Upper lobe of right lung (tissue), 1 donor: ENCODE data around the gene ALOX5. TPM values are rescaled to one million over a fixed set of nuclear protein-coding genes. Genes with fewer than 3 reads are reported as not detected.
A peak's percentile ranks its signal among the peaks of the same experiment; 100 is the strongest.

Experiments used
- ATAC-seq: fragments of 200-7000 bp; cut with Tn5 transposase; one replicate; pipeline ENCODE4 v1.9.1; 2020; ENCODE audit warnings: mild to moderate bottlenecking, moderate library complexity
- DNase-seq: peaks from one replicate; pipeline ENCODE4 v3.0.0-alpha.2; 2020
- H3K27ac ChIP-seq: fragments of 200-600 bp; one replicate; pipeline ENCODE4 v1.8.0; 2022
- H3K27me3 ChIP-seq: fragments of 200-600 bp; one replicate; pipeline ENCODE4 v1.8.0; 2022; ENCODE audit warnings: mild to moderate bottlenecking
- H3K36me3 ChIP-seq: fragments of 200-600 bp; one replicate; pipeline ENCODE4 v1.8.0; 2022
- H3K4me1 ChIP-seq: fragments of 200-600 bp; one replicate; pipeline ENCODE4 v1.8.0; 2022
- H3K4me3 ChIP-seq: fragments of 200-600 bp; one replicate; pipeline ENCODE4 v1.8.0; 2022; ENCODE audit warnings: mild to moderate bottlenecking
- H3K9me3 ChIP-seq: fragments of 200-600 bp; one replicate; pipeline ENCODE4 v1.8.0; 2022
- intact Hi-C: fragments of 100-400 bp; cut with DNase I; formaldehyde crosslinking; loops from one replicate; pipeline ENCODE4 v1.11.0; 2022
- total RNA-seq: library from RNA; stranded (reverse); fragmentation: NEBNext Ultra II Directional; extraction: Animal tissue kit (Norgen Biotek cat#: 25700); gene quantifications from one replicate; pipeline ENCODE4 v1.2.1, GENCODE V29; 2021
- TF ChIP-seq, protein P1 (sequence below): fragments of 200-600 bp; IDR thresholded peaks from one replicate; pipeline ENCODE4 v1.8.0; 2022; ENCODE audit warnings: antibody characterized with exemption
- donor health status: DM: no; HTN: yes; CAD: no; lungs with severe emphysema.

ALOX5 gene
- total RNA-seq, 1 donor from 2014 or later, result 128 TPM

DNA sequence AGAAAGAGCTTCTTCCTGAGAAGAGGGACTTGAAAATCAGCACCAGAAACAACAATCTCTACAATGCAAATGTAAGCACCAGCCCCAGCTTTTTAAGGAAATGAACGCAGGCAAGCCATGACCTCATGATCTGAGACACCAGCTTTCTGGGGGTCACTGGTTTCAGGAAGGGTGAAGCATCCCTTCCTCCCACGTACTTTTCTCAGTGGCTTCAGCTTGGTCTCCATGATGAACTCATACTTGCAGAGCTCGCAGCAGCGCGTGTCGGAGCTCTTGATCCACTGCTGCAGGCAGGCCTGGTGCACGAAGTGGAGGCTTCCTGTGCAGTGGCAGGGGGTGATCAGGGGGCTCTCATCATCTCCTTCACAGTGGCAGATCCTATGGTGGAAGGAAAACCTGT is 87.0 kb downstream of the ALOX5 start:
- peaks cover 36% of the 10 kb centered on the region for H3K36me3 ChIP-seq
- no peak for DNase-seq
- intact Hi-C loops, result no loop called here
- peak; percentile 64 for ATAC-seq
- TF ChIP-seq, protein P1, sequence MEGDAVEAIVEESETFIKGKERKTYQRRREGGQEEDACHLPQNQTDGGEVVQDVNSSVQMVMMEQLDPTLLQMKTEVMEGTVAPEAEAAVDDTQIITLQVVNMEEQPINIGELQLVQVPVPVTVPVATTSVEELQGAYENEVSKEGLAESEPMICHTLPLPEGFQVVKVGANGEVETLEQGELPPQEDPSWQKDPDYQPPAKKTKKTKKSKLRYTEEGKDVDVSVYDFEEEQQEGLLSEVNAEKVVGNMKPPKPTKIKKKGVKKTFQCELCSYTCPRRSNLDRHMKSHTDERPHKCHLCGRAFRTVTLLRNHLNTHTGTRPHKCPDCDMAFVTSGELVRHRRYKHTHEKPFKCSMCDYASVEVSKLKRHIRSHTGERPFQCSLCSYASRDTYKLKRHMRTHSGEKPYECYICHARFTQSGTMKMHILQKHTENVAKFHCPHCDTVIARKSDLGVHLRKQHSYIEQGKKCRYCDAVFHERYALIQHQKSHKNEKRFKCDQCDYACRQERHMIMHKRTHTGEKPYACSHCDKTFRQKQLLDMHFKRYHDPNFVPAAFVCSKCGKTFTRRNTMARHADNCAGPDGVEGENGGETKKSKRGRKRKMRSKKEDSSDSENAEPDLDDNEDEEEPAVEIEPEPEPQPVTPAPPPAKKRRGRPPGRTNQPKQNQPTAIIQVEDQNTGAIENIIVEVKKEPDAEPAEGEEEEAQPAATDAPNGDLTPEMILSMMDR, result no peak
- no peaks in the 10 kb centered on the region for H3K27me3 ChIP-seq
- H3K27ac ChIP-seq, result no peak overlapping the region
- H3K4me3 ChIP-seq, result no peak overlapping the region
- peaks cover 8% of the 10 kb centered on the region for H3K4me1 ChIP-seq
- no peaks in the 10 kb centered on the region for H3K9me3 ChIP-seq

DNA sequence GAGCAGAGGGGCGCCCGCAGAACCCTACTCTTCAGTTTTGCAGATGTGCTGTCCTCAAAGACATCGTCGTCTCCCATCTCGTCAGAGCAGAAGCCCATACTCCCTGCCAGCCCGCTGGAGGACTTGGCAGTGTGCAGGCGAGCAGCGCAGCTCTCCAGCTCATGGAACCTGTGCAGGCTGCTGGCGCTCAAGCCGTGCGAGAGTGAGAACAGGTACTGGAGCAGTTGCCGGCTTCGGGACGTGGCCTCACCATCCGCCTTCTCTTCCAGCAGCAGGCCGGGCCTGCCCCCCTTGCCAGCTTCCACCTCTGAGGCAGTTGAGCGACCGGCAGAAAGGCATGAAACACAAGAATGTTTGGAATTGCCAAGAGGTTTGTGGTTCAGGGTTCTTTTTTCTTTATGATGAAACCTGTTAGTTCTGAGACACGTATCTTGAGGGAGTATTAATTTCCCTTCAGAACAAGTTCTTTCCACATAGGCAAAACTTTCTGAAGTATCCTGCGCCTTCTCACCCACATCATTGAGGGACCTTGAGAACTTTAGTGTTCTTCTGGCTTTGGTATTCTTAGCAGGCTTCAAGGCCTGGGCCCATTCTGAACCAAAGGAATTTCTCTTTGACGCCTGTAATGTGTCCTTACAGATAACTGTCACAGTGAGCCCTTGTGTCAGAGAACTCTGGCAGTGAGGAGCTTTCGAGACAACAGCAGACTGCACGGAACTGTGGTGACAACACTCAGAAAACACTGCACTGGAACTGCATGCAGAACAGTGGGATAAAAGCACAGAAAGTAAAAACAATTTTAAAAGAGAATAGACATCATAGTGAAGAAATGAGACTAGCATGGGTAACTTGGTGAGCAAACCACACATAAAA is 89.5 kb downstream of the ALOX5 start:
- peak overlapping the region; percentile 5 for H3K27ac ChIP-seq
- H3K36me3 ChIP-seq, result peaks cover 20% of the 10 kb centered on the region
- ATAC-seq (peak; percentile 19), DNase-seq (no peak)
- intact Hi-C loops, result no loop called here
- H3K4me3 ChIP-seq, result no peak overlapping the region
- TF ChIP-seq, protein P1, result no peak
- H3K9me3 ChIP-seq, result no peaks in the 10 kb centered on the region
- peaks cover 8% of the 10 kb centered on the region for H3K4me1 ChIP-seq
- no peaks in the 10 kb centered on the region for H3K27me3 ChIP-seq

DNA sequence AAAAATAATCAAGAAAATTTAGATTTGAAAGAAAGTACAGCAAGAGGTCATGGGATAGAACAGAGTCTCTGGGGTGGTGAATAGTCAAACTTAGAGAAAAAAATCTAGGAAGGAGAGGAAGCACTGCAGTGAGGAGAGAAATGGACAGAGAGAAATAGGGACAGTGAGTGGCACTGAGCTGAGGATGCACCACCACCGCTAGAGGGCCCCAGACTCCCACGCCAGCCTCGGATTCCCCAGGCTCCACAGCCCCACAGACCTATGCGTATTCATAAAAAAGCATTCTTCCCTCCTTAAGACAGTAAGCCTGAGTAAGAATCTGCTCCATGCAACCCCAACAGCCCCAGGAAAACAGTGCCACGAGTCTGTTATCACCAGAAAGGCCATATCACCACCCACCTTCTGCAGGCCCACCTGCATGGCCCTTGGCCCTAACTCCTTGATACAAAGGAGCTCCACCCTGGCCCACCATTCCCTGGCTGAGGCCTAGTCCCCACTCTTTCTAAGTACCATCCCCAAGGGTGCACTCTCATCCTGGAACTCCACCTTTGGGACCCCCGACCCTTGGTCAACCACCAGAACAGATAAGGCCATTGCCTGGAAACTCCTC is 91.0 kb downstream of the ALOX5 start:
- H3K36me3 ChIP-seq, result peaks cover 8% of the 10 kb centered on the region
- no peaks in the 10 kb centered on the region for H3K9me3 ChIP-seq
- TF ChIP-seq, protein P1, result peak; percentile 89
- peak; percentile 92 for ATAC-seq
- peak; percentile 84 for DNase-seq
- H3K4me1 ChIP-seq, result peaks cover 6% of the 10 kb centered on the region
- intact Hi-C loops, result no loop called here
- no peak overlapping the region for H3K4me3 ChIP-seq
- no peaks in the 10 kb centered on the region for H3K27me3 ChIP-seq
- no peak overlapping the region for H3K27ac ChIP-seq

DNA sequence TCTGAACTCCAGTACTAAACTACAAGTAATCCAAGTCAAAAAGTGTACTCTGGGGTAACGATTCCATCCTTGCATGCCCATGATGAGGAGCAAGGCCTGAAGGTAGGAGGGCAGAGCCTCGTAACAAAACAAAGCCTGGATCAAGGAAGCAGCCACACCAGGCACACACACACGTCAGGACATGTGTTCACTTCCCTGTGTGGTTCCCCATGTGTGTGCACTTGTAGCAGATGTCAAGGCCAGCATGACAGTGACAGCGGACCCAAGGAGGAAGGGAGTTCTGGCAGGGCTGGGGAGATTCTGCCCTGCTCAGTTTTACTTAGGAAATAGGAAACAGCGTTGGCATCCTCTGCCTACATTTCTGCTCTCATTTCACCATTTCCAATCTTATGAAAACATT is 92.8 kb downstream of the ALOX5 start:
- intact Hi-C loops, result no loop called here
- peak; percentile 55 for ATAC-seq
- peaks cover 23% of the 10 kb centered on the region for H3K4me1 ChIP-seq
- no peak overlapping the region for H3K4me3 ChIP-seq
- DNase-seq, result no peak
- no peaks in the 10 kb centered on the region for H3K36me3 ChIP-seq
- no peak overlapping the region for H3K27ac ChIP-seq
- TF ChIP-seq, protein P1, result no peak
- no peaks in the 10 kb centered on the region for H3K9me3 ChIP-seq
- H3K27me3 ChIP-seq, result no peaks in the 10 kb centered on the region

DNA sequence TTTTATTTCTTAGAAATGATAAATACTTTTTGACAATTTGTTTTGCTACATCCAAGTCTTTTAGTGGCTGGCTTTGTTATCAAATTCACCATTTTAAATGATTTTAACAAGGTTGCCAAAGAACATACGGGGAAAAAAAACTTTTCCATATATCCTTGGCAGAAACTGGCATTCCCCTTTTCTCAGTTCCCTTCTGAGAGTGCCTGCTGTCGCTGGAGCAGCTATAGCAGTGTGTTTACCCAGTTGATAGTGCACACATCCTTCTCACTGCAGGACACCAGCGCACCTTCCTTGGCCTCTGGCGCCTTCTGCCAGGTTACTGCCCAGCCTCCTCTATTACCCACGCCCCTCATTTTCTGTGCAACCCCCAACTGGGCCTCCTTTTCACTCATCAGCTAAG is 94.1 kb downstream of the ALOX5 start:
- peaks cover 27% of the 10 kb centered on the region for H3K4me1 ChIP-seq
- H3K9me3 ChIP-seq, result no peaks in the 10 kb centered on the region
- H3K36me3 ChIP-seq, result no peaks in the 10 kb centered on the region
- intact Hi-C loops, result no loop called here
- TF ChIP-seq, protein P1, result no peak
- DNase-seq (no peak), ATAC-seq (no peak)
- H3K27me3 ChIP-seq, result no peaks in the 10 kb centered on the region
- H3K4me3 ChIP-seq, result no peak overlapping the region
- H3K27ac ChIP-seq, result no peak overlapping the region
